K562 (cell line): Measurements from ENCODE around the gene ITPR1. TPM values are rescaled to one million over a fixed set of nuclear protein-coding genes. Genes with fewer than 3 reads are reported as not detected.

ENCODE experiments used
- ARID3B ChIP-seq: fragments of 250-450 bp; sonication (Bioruptor Pico); IDR thresholded peaks from 2 replicates; pipeline ENCODE4 v1.4.0; 2020; ENCODE audit warnings: borderline replicate concordance
- ARNT ChIP-seq, 2 experiments: fragments of 450-650 bp; IDR thresholded peaks; 2 replicates each; pipeline ENCODE4 v1.6.1; 2016; ENCODE audit warnings: mild to moderate bottlenecking in 1 of 2
- CXXC5 ChIP-seq: fragments of 250-450 bp; sonication (Bioruptor Pico); IDR thresholded peaks from 2 replicates; pipeline ENCODE4 v1.8.0; 2022; ENCODE audit warnings: inconsistent platforms, mild to moderate bottlenecking, moderate library complexity
- DDX20 ChIP-seq: fragments of 450-650 bp; IDR thresholded peaks from 2 replicates; pipeline ENCODE4 v1.6.1; 2016; ENCODE audit warnings: missing genetic modification characterization, low read depth, mild to moderate bottlenecking, missing compliant biosample characterization, moderate library complexity
- DIDO1 ChIP-seq: fragments of 450-650 bp; IDR thresholded peaks from 2 replicates; pipeline ENCODE4 v1.6.1; 2016; ENCODE audit warnings: low read depth, missing biosample characterization, missing genetic modification characterization
- EWSR1 ChIP-seq: fragments of 450-650 bp; IDR thresholded peaks from 2 replicates; pipeline ENCODE4 v1.6.1; 2018; ENCODE audit warnings: borderline replicate concordance, mild to moderate bottlenecking, low read depth, moderate library complexity; ENCODE audit not compliant: partially characterized antibody
- FOXM1 ChIP-seq, 2 experiments: fragments of 450-650 bp in 1 of 2; sonication (generic) in 1 of 2; formaldehyde crosslinking in 1 of 2; IDR thresholded peaks; 2 replicates each; pipeline versions ENCODE4 v1.6.1 to v1.9.0; 2017 to 2022; ENCODE audit warnings: low read depth in 2 of 2, mild to moderate bottlenecking in 2 of 2, missing genetic modification reagents in 1 of 2, moderate library complexity in 1 of 2
- HDAC3 ChIP-seq: fragments of 450-650 bp; IDR thresholded peaks from 2 replicates; pipeline ENCODE4 v1.6.1; 2018; ENCODE audit warnings: borderline replicate concordance, mild to moderate bottlenecking, moderate library complexity; ENCODE audit not compliant: partially characterized antibody
- MAFF ChIP-seq: IDR thresholded peaks from 2 replicates; pipeline ENCODE4 v1.6.1; 2012; ENCODE audit warnings: low read length, improper control_type of control experiment
- MYNN ChIP-seq, 2 experiments: sonication (generic); formaldehyde crosslinking in 1 of 2; IDR thresholded peaks; 2 replicates each; pipeline versions ENCODE4 v1.5.0 to v1.6.1; 2016 to 2020; ENCODE audit warnings: antibody characterized with exemption in 1 of 2, missing genetic modification reagents in 1 of 2
- NFIX ChIP-seq: fragments of 250-450 bp; sonication (Bioruptor Pico); IDR thresholded peaks from 2 replicates; pipeline ENCODE4 v1.4.0; 2020; ENCODE audit warnings: low read depth, mild to moderate bottlenecking, moderate library complexity
- PHB ChIP-seq: fragments of 250-450 bp; sonication (Bioruptor Pico); IDR thresholded peaks from 2 replicates; pipeline ENCODE4 v1.5.0; 2021
- RFX1 ChIP-seq: fragments of 450-650 bp; IDR thresholded peaks from 2 replicates; pipeline ENCODE4 v1.6.1; 2016; ENCODE audit warnings: mild to moderate bottlenecking, moderate library complexity
- SMARCC2 ChIP-seq: fragments of 450-650 bp; IDR thresholded peaks from 2 replicates; pipeline ENCODE4 v1.6.1; 2017; ENCODE audit warnings: antibody characterized with exemption, moderate library complexity, mild to moderate bottlenecking, low read depth
- SPI1 ChIP-seq: IDR thresholded peaks from 2 replicates; pipeline ENCODE4 v1.6.1; 2011; ENCODE audit warnings: low read depth, low read length, control low read depth, borderline replicate concordance
- SRSF9 ChIP-seq: fragments of 200-400 bp; formaldehyde crosslinking; IDR thresholded peaks from 2 replicates; pipeline ENCODE4 v1.6.1; 2017; ENCODE audit warnings: low read depth, low read length, borderline replicate concordance
- TBL1XR1 ChIP-seq, 2 experiments: IDR thresholded peaks; 2 replicates each; pipeline ENCODE4 v1.6.1; 2012; ENCODE audit warnings: improper control_type of control experiment in 2 of 2, low read length in 2 of 2, mild to moderate bottlenecking in 1 of 2
- ZFP30 ChIP-seq: fragments of 250-450 bp; sonication (Bioruptor Pico); IDR thresholded peaks from 2 replicates; pipeline ENCODE4 v1.8.0; 2022; ENCODE audit warnings: moderate library complexity, mild to moderate bottlenecking, inconsistent platforms, borderline replicate concordance
- ZNF324 ChIP-seq: fragments of 250-450 bp; sonication (Bioruptor Pico); IDR thresholded peaks from 2 replicates; pipeline ENCODE4 v1.4.0; 2020; ENCODE audit warnings: mild to moderate bottlenecking
- ZNF518B ChIP-seq: fragments of 250-450 bp; sonication (Bioruptor Pico); IDR thresholded peaks from 2 replicates; pipeline ENCODE4 v1.5.0; 2021; ENCODE audit warnings: mild to moderate bottlenecking, moderate library complexity
- ZNF551 ChIP-seq: fragments of 250-450 bp; sonication (Bioruptor Pico); IDR thresholded peaks from 2 replicates; pipeline ENCODE4 v1.5.0; 2021; ENCODE audit warnings: mild to moderate bottlenecking, moderate library complexity
- polyA plus RNA-seq, 8 experiments: library from polyadenylated mRNA; depleted of rRNA in 4 of 8; stranded (reverse) in 5 of 8; unstranded in 3 of 8; fragments of >200 nt; fragmentation: Nextera tagmentation in 2 of 8; fragmentation: Illumina TruSeq in 1 of 8; extraction: Ambion mirVana in 2 of 8; extraction: Trizol in 1 of 8; gene quantifications; 2 replicates each; pipeline versions ENCODE4 v1.2.1 to v1.2.3, GENCODE V29; 2011 to 2014; ENCODE audit warnings: inconsistent platforms in 1 of 8, missing spikeins in 1 of 8
- total RNA-seq, 7 experiments: library from RNA; depleted of rRNA in 6 of 7; stranded (reverse); fragments of >200 nt in 6 of 7; fragmentation: Illumina TruSeq in 2 of 7; extraction: Trizol in 2 of 7; gene quantifications; 2 replicates each; pipeline versions ENCODE4 v1.2.1 to v1.2.3, GENCODE V29; 2011 to 2021; ENCODE audit warnings: low replicate concordance in 1 of 7
- TF ChIP-seq, protein P1 (sequence below): fragments of 450-650 bp; IDR thresholded peaks from 2 replicates; pipeline ENCODE4 v1.6.1; 2016; ENCODE audit warnings: low read depth, mild to moderate bottlenecking, moderate library complexity

Gene ITPR1
- total and polyA plus RNA-seq, 9 of the 15 experiments (the other 6 are each of a cell fraction or from before 2014, with no cell fraction given) = 22.4 to 40.0 (median 27.4) TPM

DNA sequence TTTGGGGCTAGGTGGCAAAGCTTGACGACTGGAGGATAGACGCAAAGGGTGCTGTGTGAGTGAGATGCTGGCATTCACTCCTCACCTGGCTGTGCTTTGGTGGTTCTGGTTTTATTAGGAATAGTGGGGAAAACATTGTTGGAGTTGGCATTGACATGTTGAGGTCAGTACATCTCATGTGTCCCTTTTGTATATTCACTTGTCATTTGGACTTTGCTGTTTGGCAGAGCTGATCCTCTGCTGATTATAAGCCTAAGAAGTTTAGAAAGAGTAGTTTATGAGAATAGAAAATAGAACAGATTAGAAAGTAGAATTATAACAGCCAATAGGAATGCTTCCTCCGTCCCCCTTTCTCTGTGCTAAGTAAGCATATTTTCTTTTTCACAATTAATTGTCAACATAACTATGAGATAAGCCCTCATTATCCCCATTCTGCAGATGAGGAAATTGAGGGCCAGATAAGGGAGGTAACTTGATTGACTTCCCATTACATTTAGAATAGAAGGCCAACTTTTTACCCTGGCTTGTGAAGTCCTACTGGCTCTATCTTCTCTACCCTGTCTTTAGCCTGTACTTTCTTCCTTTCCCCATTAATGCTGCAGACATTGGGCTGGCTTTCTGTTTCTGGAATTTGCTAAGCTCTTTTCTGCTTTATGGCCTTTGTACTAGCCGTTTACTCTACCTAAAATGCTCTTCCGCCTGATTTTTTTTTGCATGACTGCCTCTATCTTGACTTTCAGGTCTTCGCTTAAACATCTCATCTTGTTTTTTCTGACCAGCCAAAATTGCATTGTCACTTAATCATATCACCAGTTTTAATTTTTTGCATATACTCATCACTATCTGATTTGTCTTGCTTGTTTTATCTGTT is 12.8 kb downstream of the ITPR1 start (continued):
- 0 out of 4 replicates have a peak, but pooled peaks of 1 of the 2 experiments have one; percentile 56 for TF ChIP-seq TBL1XR1 (IDR thresholded peaks at IDR 0.05; ENCODE audit: low read length in 2 of 2)
- TF ChIP-seq ZFP30 (CRISPR knock-in tag) = no peak
- TF ChIP-seq RFX1 = no peak
- TF ChIP-seq EWSR1 = no peak
- TF ChIP-seq ARNT (IDR thresholded peaks at IDR 0.05) = peak in 1 of 2 experiments; percentile 31; a peak in 2 of 4 replicates
- peak; percentile 14; the same call in 1 of the 2 replicates for TF ChIP-seq CXXC5
- no peak for TF ChIP-seq DIDO1 (tag)
- no peak; the same call in 1 of the 2 replicates for TF ChIP-seq FOXM1 (IDR thresholded peaks at IDR 0.05; ENCODE audit: low read depth)
- no peak for TF ChIP-seq FOXM1 (CRISPR knock-in tag; IDR thresholded peaks at IDR 0.05; ENCODE audit: low read depth)
- no peak for TF ChIP-seq NFIX (CRISPR knock-in tag)
- no peak for TF ChIP-seq SRSF9
- no peak for TF ChIP-seq ZNF551 (CRISPR knock-in tag)
- TF ChIP-seq MAFF = peak; percentile 63; the same call in 1 of the 2 replicates
- TF ChIP-seq HDAC3 = no peak
- TF ChIP-seq MYNN (IDR thresholded peaks at IDR 0.05) = no peak
- TF ChIP-seq MYNN (CRISPR knock-in tag; IDR thresholded peaks at IDR 0.05) = no peak
- no peak for TF ChIP-seq PHB (CRISPR knock-in tag)
- no peak for TF ChIP-seq ZNF518B (CRISPR knock-in tag)
- no peak for TF ChIP-seq ZNF324 (CRISPR knock-in tag)
- no peak; the same call in 1 of the 2 replicates for TF ChIP-seq SMARCC2
- TF ChIP-seq, protein P1, sequence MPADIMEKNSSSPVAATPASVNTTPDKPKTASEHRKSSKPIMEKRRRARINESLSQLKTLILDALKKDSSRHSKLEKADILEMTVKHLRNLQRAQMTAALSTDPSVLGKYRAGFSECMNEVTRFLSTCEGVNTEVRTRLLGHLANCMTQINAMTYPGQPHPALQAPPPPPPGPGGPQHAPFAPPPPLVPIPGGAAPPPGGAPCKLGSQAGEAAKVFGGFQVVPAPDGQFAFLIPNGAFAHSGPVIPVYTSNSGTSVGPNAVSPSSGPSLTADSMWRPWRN = no peak
- TF ChIP-seq ARID3B = no peak
- no peak for TF ChIP-seq SPI1
- no peak for TF ChIP-seq DDX20 (tag)
